SH-SY5Y (cell line): ENCODE data around the gene RNASE11.

Experiments
- GATA2 ChIP-seq: IDR thresholded peaks from 2 replicates; pipeline ENCODE4 v1.6.1; 2011; ENCODE audit warnings: mild to moderate bottlenecking, low read depth, low read length
- GATA3 ChIP-seq: IDR thresholded peaks from 2 replicates; pipeline ENCODE4 v1.6.1; 2011; ENCODE audit warnings: low read depth, mild to moderate bottlenecking, low read length, moderate library complexity

GRCh38 chr14:20615996-20616395, 28.2 kb upstream of the RNASE11 start:
- TF ChIP-seq GATA3: no peak
- TF ChIP-seq GATA2: no peak
